GM18517 (cell line): ENCODE data around the gene IFT43.
"Not testable (repeated sequence)": the region's sequence is repeated elsewhere in the genome, so short reads cannot be mapped to it uniquely, and the experiment has no call there.

Source experiments
- ATAC-seq: cut with Tn5 transposase; IDR thresholded peaks from one replicate; pipeline ENCODE4 v1.9.1; 2021; ENCODE audit warnings: mild to moderate bottlenecking, moderate library complexity; ENCODE audit not compliant: unreplicated experiment

Gene IFT43

DNA sequence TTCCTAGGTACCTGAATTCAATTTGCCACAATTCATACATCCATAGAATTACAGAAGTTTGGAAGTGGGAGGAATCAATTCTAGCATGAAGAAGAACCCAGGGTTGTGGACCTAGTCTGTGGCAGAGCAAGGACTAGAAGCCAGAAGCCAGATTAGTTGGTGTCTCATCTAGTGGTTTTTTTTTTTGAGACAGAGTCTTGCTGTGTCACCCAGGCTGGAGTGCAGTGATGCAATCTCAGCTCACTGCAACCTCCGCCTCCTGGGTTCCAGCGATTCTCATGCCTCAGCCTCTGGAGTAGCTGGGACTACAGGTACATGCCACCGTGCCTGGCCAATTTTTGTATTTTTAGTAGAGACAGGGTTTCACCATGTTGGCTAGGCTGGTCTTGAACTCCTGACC lies 24.1 kb downstream of the IFT43 start:
- not testable (repeated sequence) for ATAC-seq

DNA sequence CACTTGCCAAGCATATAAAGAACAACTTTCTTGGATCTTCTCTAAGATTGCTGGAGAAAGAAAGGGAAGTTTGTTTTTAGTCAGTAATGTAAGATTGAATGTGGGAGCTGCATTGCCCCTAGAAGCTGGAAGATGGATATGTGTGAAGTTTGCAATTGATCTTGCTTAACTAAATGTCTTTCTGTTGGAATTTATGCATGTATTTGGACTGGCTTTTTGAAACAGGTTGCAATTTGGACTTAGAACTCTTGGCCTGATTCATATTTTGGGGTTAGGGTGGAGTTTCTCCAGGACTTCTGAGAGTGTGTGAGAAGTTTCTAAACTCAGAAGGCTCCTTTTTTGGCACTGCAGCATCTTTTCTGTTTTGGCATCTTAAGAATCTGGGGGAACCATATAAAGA lies 26.4 kb downstream of the IFT43 start:
- no peak for ATAC-seq

DNA sequence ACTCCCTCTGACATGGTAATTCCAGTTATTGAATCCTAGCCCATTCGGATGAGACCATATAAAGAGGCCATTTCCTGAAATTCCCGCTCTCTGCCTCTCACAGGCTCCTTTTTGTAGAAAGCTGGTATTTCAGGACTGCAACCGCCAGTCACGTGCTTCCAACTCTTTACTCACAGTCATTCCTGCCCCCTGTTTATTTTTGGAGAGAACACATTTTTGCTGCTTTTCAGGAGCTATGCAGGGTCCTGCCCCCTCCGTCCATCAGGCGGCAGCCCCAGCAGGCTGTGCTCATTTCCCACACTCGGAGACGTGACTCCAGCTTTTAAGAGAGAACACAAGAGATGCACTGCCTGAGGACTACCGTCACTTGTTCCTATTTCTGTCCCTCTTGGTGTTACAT lies 26.8 kb downstream of the IFT43 start:
- ATAC-seq, result no peak

DNA sequence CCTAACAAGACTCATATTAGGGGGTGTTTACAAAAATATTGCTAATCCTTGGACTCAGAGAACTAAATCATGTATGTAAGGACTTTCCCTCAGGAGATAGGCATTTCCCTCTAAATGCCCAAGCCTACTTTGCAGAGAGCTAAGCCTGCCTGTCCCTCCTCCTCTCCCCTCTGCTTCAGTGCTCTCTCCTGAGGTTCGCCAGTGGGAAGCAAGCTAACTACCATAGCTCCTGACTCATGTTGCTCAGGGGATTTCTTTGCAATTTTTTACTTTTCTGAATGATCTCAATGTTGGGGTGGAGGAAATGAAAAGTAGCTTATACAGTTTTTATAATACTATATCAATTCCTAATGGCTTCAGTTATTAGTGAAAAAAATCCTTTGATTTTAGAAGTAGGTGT lies 29.6 kb downstream of the IFT43 start:
- no peak for ATAC-seq

DNA sequence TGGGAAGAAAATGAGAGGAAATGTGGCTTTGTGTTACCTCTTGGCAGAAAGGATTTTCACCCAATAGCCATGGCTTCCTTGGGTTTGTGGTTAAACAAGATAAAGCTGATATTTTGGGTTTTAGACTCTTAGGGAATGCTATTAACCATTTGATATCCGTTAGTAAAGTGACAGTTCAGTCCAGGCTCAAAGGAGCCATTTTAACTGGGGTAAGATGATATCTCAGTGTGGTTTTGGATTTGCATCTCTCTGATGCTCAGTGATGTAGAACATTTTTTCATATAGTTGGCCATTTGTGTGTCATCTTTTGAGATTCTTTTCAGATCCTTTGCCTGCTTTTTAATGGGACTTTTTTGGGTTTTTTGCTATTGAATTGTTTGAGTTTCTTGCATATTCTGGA lies 30.1 kb downstream of the IFT43 start:
- no peak for ATAC-seq

DNA sequence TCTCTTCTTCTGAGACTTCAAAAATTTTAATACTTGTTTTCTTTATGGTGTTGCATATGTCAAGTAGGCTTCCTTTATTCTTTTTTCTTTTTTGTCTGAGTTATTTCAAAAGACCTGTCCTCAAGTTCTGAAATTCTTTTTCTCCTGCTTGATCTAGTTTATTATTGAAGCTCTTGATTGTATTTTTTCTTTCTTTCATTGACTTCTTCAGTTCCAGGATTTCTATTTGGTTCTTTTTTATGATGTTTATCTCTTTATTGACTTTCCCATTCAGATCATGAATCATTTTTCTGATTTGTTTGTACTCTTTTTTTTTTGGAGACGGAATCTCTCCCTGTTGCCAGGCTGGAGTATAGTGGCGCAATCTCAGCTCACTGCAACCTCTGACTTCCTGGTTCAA lies 34.1 kb downstream of the IFT43 start:
- ATAC-seq, result no peak

DNA sequence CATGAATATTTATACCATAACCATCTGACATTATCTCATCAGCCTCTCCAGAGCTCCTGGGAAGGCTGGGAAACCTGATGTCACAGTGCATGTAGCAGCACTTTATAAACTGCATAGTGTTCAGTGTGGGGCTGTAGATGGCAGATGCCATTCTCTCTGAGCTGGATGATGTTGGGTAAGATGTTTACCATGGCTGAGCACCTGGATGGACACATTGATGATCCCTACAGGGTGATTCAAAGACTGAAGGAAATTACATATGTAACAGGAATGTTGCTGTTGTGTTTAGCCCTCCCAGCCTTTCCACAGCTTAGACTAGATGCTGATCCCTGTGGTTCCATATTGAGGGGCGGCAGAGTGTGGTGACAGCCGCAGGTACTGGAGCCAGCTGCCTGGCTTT lies 37.4 kb downstream of the IFT43 start:
- ATAC-seq, result no peak

DNA sequence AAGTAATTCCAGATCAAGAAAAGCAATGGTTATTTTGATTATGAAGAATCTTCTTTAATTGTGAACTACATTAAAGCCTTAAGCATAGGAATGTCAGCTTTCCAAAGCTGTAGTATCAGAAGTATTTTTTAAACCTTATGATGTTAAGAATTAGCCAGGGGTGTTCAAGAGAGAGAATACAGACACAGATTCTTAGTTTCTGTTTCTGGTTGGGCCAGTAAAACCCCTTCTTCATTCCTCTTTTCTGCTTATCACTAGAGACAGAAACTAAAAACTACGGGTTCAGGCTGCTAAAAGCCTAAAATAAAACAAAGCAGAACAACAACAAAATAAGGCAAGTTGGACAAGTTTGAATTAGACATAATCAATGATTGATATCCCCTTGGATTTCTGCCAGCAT lies 38.2 kb downstream of the IFT43 start:
- ATAC-seq, result no peak

DNA sequence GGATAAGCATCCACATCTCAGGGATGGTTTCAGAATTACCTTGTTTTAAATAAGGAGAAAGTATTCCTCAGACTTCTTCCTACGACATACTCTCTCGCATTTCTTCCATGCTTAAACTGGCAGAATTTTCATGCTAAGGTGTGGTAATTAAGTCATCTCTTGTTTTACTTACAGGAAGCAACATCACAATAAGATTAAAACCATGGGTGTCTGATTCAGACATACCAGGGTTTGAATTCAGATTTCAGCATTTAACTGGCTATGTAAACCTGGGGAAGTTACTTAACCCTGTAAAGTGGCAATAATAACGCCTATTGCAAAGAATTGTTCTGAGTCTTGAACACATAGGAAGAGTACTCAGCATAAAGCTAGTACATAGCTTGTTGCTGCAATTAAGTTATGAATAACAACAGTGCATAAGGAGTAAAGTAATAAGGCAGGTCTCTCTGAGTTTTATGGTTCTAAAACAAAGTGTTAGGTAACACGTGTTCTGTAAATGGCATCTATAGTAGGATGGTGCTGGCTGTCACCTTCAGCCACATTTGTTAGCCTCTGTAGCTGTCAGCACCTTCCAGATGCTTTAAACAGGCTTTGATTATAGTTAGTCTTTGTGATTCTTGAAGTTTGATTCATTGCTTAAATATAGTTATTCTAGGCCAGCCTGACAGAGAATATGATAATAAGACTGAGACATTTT lies 38.8 kb downstream of the IFT43 start:
- ATAC-seq, result no peak

DNA sequence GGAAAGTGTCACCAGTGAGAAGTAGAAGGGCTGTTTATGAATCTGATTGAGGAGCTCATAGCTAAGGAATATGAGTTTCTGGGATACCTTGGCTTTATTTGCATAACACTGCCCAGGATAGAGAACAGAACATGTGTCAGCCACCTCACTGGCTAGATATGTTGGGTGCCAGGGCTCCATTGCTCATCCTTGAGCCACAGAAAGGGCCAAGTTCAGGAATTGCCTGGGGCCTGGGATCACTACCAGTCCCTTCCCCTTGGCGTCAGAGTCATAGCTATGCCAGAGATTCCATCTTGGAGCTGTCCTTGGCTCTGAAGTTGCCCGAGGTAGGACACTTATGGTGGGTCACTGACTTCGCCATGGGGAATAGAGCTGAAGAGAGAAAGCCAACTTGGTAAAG lies 49.0 kb downstream of the IFT43 start:
- no peak for ATAC-seq

DNA sequence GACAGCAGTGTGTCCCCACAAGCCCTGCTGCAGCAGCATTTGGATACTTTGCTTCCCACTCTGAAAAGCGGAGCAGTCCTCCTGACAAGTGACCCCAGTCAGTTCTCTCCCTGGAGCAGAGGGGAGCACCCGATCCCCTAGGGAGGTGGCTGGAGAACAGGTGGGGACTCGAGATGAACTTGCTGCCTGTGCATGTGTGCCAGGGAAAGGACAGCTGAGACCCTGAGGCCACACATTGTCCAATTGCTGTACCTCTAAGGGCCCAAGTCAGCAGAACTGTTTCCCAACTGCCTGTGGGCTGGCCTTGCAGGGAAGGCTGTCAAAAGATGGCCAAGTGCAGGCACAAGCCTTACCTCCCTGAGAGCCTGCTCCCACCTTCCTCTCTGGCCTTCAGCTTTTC lies 55.1 kb downstream of the IFT43 start:
- ATAC-seq, result no peak

DNA sequence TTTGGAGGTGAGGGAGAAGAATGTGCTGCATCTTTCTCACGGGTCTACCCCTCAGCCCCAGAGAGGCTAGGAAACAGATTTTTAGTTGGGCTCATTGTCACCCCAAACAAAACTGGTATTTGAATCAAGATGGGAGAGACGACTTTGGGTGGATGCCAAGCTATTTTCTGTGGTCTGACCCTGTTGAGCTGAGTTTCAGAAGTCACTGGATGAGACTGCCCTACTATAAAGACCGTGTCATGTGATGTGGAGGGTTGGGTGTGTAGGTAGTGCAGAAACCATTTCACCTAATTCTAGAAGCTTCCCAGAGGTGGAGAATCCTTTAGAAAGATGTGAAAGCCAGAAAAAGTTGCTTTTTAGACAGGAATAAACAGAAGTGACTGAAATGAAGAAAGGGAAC lies 60.2 kb downstream of the IFT43 start:
- ATAC-seq, result no peak

DNA sequence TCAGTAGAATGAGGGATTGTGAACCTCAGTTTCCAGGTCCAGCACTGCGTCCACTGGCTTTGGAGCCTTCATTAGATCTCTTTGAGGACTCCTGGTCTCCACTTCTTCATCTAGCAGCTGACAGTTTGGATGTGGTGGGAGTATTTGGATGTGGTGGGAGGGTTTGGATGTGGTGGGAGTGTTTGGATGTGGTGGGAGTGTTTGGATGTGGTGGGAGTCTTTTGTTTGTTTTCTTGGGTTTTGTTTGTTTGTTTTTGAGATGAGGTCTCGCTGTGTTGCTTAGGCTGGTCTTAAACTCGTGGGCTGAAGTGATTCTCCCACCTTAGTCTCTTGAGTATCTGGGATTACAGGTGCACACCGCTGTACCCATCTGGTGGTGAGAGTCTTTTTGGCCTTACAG lies 64.7 kb downstream of the IFT43 start:
- no peak for ATAC-seq

DNA sequence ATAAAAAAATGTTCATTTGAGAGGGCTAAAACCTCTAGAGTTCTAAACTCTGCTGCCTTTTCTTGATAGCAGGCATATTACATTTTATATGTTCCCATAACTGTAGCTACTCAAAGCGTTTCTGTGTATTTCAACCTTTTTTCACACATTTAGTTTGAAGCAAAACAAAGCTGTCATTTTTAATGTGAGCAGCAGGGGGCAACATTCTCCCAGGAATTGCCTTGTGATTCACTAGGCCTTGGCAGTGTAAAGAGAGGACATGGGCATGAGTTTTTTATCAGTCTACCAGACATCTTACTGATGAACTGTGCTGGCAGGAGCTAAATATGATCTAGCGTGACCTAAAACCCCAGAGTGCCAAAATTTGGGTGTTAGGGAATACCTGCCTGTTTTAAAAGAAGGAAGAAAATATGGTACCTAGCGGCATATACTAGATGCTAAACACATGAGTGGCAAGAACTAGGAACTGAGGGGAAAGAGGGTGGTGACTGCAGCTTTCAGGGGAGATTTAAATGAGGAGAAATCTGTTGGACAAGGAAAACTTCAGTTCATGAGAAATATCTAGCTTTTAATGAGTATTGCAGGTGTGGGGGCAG lies 65.3 kb downstream of the IFT43 start:
- no peak for ATAC-seq

DNA sequence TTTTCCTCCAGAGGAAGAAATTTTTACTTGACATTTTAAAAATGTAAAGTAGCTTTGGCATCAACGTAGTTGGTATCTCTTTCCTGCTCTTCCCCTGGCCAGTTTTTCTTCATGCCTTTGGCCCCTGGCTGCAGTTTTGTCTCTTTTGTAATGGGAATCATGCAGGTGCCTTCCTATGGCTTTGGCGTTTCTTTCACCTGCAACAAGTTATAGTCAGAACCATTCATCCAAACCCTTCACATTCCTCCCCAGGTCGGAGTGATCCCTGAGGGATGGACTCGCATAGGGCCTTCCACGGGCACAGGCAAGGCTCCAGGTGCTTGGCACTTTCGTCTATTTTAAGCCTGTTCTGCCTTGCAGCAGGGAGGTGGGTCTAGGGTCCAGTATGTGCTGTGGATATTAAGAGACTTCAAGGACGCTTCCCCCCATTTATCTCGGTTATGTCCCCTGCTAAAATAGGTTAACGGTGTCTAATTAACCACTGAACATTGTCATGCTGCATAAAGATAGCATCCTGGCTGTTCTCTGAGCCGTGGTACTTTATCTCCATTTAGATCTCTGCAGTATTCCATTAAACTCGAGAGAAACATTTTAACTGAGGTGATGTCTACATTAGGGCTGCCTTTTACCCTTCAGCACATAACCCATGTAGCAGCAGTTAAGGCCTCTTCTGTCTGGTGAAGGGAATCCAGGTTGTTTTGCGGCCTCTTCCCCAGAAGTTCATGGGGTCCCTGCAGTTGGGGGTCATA lies 66.3 kb downstream of the IFT43 start:
- no peak for ATAC-seq

DNA sequence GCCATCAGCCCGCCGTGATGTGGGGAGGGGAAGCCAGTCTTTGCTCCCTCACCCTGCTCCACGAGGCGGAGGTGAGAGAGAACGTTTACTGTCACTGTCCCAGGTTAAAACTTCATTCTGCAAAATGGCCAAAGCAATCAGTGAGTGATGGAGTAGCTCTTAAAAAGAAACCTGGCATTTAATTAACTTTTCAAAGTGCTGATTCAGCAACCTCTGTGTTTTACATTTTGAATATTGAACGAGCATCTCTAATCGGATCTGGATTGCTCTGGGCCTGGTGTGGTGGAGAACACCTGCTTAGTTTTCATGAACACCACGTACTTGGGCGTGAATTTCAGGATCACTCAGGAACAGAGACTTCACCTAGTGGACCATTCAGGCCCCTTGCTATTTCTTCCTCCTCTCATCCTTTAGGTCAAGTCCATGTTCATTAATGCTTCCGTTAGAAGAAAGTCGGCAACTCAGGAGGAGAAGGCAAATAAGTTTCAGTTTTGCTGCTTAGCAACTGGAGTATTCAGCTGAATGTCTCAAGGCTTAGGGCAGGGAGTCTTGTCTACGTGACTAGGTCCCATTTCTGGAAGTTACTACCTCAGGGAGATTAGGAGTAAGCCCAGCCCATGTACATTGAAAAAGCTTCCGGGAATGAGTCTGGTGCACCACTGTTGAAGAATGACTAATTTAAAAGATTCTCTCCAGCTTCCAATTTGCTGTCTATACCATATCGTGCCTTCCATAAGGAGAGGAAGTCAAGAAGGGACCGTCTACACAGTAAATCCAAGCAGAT lies 68.2 kb downstream of the IFT43 start:
- ATAC-seq, result no peak

DNA sequence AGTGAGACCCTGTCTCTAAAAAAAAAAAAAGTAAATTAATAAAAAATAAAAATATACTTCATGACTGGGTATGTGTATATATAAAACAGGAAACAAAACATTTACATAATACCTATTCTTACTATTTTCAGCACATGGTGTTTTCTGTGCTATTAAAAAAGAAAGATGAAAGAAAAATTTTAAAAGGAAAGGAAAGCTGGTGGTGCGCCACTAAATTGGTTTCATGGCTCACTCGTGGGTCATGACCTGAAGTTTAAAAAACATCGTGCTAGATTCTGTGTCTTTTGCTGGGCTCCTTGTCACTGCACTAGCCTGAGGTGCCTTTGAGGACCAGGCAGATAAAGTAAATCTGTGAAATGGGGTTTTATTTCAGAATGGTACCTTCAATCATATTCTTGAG lies 69.8 kb downstream of the IFT43 start:
- ATAC-seq, result no peak

DNA sequence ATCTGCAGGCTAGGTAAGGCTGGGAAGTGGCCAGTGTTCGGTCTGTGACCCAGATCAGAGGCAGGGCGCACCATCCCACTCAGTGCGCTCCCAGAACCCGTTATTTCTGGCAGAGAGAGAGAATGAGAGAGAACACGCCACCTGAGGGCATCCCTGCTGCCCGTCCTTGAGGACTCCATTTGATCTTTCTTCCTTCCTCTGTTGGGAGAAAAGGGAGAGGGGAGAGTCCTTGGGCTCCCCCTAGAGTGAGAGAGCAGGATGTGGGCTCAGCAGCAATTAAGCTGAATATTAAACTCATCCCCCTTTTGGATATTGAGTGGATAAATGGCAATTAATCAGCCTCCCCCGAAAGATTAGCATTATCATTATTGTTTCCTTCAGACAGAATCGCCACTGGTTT lies 70.6 kb downstream of the IFT43 start:
- ATAC-seq, result no peak

DNA sequence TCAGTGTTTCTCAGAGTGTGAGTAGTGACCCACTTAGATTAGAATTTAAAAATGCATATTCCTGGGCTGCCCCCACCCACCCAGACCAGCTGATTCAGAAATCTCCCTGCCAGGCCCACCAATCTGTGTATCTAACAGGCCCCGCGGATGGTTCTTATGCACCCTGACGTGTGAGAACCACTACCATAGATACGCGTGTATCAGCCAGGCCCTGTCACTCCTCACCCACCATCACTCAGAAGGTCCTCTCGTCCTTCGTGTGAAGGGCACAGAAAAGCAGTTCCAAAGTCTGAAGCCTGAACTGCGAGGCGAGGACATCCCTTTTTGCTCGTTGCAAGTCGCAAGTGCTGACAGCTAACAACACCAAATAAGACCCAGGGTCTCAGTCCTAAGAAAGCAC lies 72.4 kb downstream of the IFT43 start:
- no peak for ATAC-seq

DNA sequence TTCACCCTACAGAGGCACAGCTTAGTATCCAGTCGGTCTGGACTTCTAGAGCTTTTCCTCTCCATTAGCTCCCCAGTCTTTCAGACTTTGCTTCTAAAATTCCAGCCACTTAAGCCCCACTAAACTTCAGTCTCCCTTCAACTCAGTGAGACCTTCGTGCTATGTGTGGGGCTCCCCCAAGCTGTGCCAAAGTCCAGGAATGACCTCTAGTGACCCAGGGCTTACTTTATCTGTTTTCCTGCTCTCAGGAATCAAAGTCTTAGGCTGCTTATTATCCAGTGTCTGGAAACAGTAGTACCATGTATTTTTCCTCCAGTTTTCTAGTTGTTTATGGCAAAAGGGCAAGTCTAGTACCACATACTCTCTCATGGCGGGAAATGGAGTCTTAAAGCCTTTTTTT lies 77.8 kb downstream of the IFT43 start:
- ATAC-seq, result no peak

DNA sequence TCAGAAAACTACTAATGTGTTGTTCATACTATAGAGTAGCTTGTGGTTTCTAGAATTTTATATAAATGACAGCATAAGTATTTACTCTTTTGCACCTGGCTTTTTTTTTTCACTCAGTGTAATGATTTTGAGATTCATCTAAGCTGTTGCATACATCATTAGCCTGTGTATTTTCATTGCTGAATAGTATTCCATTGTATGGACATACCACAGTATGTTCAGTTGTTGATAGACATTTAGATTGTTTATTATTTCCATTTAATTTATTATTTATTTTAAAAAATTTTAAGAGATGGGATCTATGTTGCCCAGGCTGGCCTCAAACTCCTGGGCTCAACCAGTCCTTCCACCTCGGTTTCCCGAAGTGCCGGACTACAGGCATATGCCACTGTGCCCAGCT lies 80.0 kb downstream of the IFT43 start:
- ATAC-seq, result no peak

DNA sequence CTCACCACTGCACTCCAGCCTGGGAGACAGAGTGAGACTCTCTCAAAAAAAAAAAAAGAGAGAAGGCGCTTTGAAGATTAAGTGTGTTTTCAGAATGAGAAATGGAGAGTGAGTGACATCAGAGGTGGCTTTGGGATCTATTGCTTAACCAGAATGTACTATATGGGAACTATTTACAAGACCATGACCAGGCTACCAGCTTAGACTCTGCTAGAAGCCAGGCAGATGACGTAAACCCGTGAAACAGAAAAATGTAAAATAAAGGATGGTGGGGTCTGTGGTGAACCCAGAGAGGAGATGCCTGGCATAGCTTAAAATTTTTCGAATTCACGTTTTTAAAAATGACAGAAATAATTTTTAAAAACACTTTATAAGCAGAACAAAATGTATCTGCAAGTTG lies 82.0 kb downstream of the IFT43 start:
- no peak for ATAC-seq
